Suprapubic skin (tissue), 4 donors: ENCODE results near the gene RNGTT. TPM values are rescaled to one million over a fixed set of nuclear protein-coding genes. Genes with fewer than 3 reads are reported as not detected.

Source experiments
- DNase-seq, 2 donors: peaks; one replicate each; pipeline ENCODE4 v3.0.0-alpha.2; 2019; ENCODE audit warnings: low spot score in 2 of 2
- H3K27ac ChIP-seq: fragments of 200-600 bp; sonication (generic); one replicate; pipeline ENCODE4 v1.5.1; 2019
- H3K27me3 ChIP-seq: fragments of 200-600 bp; sonication (generic); one replicate; pipeline ENCODE4 v1.5.1; 2019
- H3K36me3 ChIP-seq: fragments of 200-600 bp; sonication (generic); one replicate; pipeline ENCODE4 v1.5.1; 2019
- H3K4me1 ChIP-seq: fragments of 200-600 bp; sonication (generic); one replicate; pipeline ENCODE4 v1.5.1; 2019
- H3K4me3 ChIP-seq: fragments of 200-600 bp; sonication (generic); one replicate; pipeline ENCODE4 v1.5.1; 2019; ENCODE audit warnings: mild to moderate bottlenecking
- H3K9me3 ChIP-seq: fragments of 200-600 bp; sonication (generic); one replicate; pipeline ENCODE4 v1.5.1; 2019
- CTCF ChIP-seq, 2 donors: fragments of 200-600 bp in 1 of 2; fragments of 450-650 bp in 1 of 2; sonication (generic) in 1 of 2; IDR thresholded peaks; one replicate each; pipeline ENCODE4 v1.5.1; 2016 to 2019; ENCODE audit warnings: antibody characterized with exemption in 2 of 2, mild to moderate bottlenecking in 1 of 2, moderate library complexity in 1 of 2
- EP300 ChIP-seq: sonication (generic); formaldehyde crosslinking; IDR thresholded peaks from one replicate; pipeline ENCODE4 v1.6.1; 2017; ENCODE audit warnings: antibody characterized with exemption
- POLR2A ChIP-seq, 2 donors: fragments of 450-650 bp; IDR thresholded peaks; one replicate each; pipeline ENCODE4 v1.6.1; 2017; ENCODE audit warnings: antibody characterized with exemption in 2 of 2, mild to moderate bottlenecking in 2 of 2, moderate library complexity in 2 of 2
- POLR2AphosphoS5 ChIP-seq, 3 donors: sonication (generic); formaldehyde crosslinking; IDR thresholded peaks; one replicate each; pipeline ENCODE4 v1.6.1; 2017; ENCODE audit warnings: antibody characterized with exemption in 3 of 3
- WGBS: methylation state at CpG from one replicate; pipeline ENCODE4 v1.1.5; 2018; 5-methylcytosine and 5-hydroxymethylcytosine counted together
- total RNA-seq, 4 donors: library from RNA; depleted of rRNA; stranded (reverse); fragments of >200 nt; gene quantifications; one replicate each; pipeline ENCODE4 v1.1.0, GENCODE V29; 2016

The RNGTT gene
- total RNA-seq, 4 donors from 2014 or later: 8.6 to 13.6 (median 11.6) TPM

- H3K9me3 ChIP-seq: no peaks in the 10 kb centered on the region
- 79% methylated on average over 4 of the region's 4 CpGs for WGBS
- H3K4me3 ChIP-seq: no peak overlapping the region
- no peaks in the 10 kb centered on the region for H3K4me1 ChIP-seq
- TF ChIP-seq CTCF (IDR thresholded peaks at IDR 0.05): no peak
- no peak for TF ChIP-seq POLR2A (IDR thresholded peaks at IDR 0.05)
- no peak for TF ChIP-seq EP300
- TF ChIP-seq POLR2AphosphoS5 (IDR thresholded peaks at IDR 0.05): no peak
- no peak overlapping the region for H3K27ac ChIP-seq
- H3K27me3 ChIP-seq: no peaks in the 10 kb centered on the region
- no peak for DNase-seq
- no peaks in the 10 kb centered on the region for H3K36me3 ChIP-seq
Measured at GRCh38 chr6:88596801-88597200, 366.6 kb downstream of the RNGTT start.

- DNase-seq: no peak
- Histone ChIP-seq H3K4me1 (peaks cover 5% of the 10 kb centered on the region), H3K27ac (no peak overlapping the region), H3K9me3 (no peaks in the 10 kb centered on the region), H3K27me3 (no peaks in the 10 kb centered on the region), H3K4me3 (no peak overlapping the region), H3K36me3 (no peaks in the 10 kb centered on the region)
- TF ChIP-seq POLR2A (IDR thresholded peaks at IDR 0.05): no peak
- TF ChIP-seq CTCF (IDR thresholded peaks at IDR 0.05): no peak
- TF ChIP-seq POLR2AphosphoS5 (IDR thresholded peaks at IDR 0.05): no peak
- TF ChIP-seq EP300: no peak
- 34% methylated on average over 3 of the region's 3 CpGs for WGBS
Measured at GRCh38 chr6:88588938-88589337, 374.5 kb downstream of the RNGTT start.

GRCh38 chr6:88587150-88587520 is 376.3 kb downstream of the RNGTT start:
- Histone ChIP-seq H3K4me3 (no peak overlapping the region), H3K27me3 (no peaks in the 10 kb centered on the region), H3K27ac (no peak overlapping the region), H3K4me1 (peaks cover 5% of the 10 kb centered on the region), H3K36me3 (no peaks in the 10 kb centered on the region), H3K9me3 (no peaks in the 10 kb centered on the region)
- WGBS: 59% methylated on average over 12 of the region's 12 CpGs
- TF ChIP-seq POLR2A (IDR thresholded peaks at IDR 0.05) (no peak), EP300 (no peak), CTCF (IDR thresholded peaks at IDR 0.05) (no peak), POLR2AphosphoS5 (IDR thresholded peaks at IDR 0.05) (no peak)
- no peak for DNase-seq

- H3K4me3 ChIP-seq: no peak overlapping the region
- H3K27ac ChIP-seq: no peak overlapping the region
- H3K9me3 ChIP-seq: no peaks in the 10 kb centered on the region
- TF ChIP-seq EP300 (no peak), POLR2A (IDR thresholded peaks at IDR 0.05) (no peak), POLR2AphosphoS5 (IDR thresholded peaks at IDR 0.05) (no peak)
- DNase-seq: no peak
- H3K4me1 ChIP-seq: peaks cover 5% of the 10 kb centered on the region
- H3K27me3 ChIP-seq: no peaks in the 10 kb centered on the region
- H3K36me3 ChIP-seq: no peaks in the 10 kb centered on the region
- 45% methylated on average over 23 of the region's 23 CpGs for whole genome bisulfite sequencing
Measured at GRCh38 chr6:88586371-88587149, 376.9 kb downstream of the RNGTT start.

GRCh38 chr6:88585276-88585692 is 378.1 kb downstream of the RNGTT start:
- WGBS: 58% methylated on average over 9 of the region's 9 CpGs
- DNase-seq: no peak

More at GRCh38 chr6:88585276-88585692, 378.1 kb downstream of the RNGTT start:
- Histone ChIP-seq H3K27me3 (no peaks in the 10 kb centered on the region), H3K4me1 (peaks cover 5% of the 10 kb centered on the region), H3K9me3 (no peaks in the 10 kb centered on the region), H3K4me3 (no peak overlapping the region), H3K36me3 (no peaks in the 10 kb centered on the region), H3K27ac (no peak overlapping the region)
- TF ChIP-seq POLR2A (IDR thresholded peaks at IDR 0.05) (no peak), CTCF (IDR thresholded peaks at IDR 0.05) (no peak), EP300 (no peak), POLR2AphosphoS5 (IDR thresholded peaks at IDR 0.05) (no peak)
